HL-60/S4 treated with phorbol 12-myristate 13-acetate at 8.2 ng/mL for 4 days and 3 days (cell line): Measurements from ENCODE around the gene PROB1.
"Not testable (repeated sequence)": the region's sequence is repeated elsewhere in the genome, so short reads cannot be mapped to it uniquely, and the experiment has no call there.

Experiments used
- in situ Hi-C: fragments of 300-500 bp; cut with MboI; formaldehyde crosslinking; loops from 2 replicates; pipeline ENCODE4 v1.15.0; 2022; ENCODE audit warnings: low sequenced_read_pairs

PROB1 gene

GRCh38 chr5:139381837-139382761 is 12.8 kb downstream of the PROB1 start:
- in situ Hi-C loops = no loop called here

GRCh38 chr5:139379626-139380449 is 15.1 kb downstream of the PROB1 start:
- in situ Hi-C loops = no loop called here

GRCh38 chr5:139378941-139379361 is 16.0 kb downstream of the PROB1 start:
- in situ Hi-C loops = no loop called here

- in situ Hi-C loops = no loop called here
These were observed 16.6 kb downstream of the PROB1 start for GRCh38 chr5:139378101-139378825.

- in situ Hi-C loops = no loop called here
These were observed 17.7 kb downstream of the PROB1 start for GRCh38 chr5:139377226-139377625.

GRCh38 chr5:139376364-139376763 is 18.5 kb downstream of the PROB1 start:
- in situ Hi-C loops = no loop called here

GRCh38 chr5:139374909-139375308 is 20.0 kb downstream of the PROB1 start:
- in situ Hi-C loops = no loop called here

GRCh38 chr5:139371482-139372435 is 23.1 kb downstream of the PROB1 start:
- in situ Hi-C loops = no loop called here

GRCh38 chr5:139369181-139369580 is 25.7 kb downstream of the PROB1 start:
- in situ Hi-C loops = no loop called here

- in situ Hi-C loops = no loop called here
These were observed 26.3 kb downstream of the PROB1 start for GRCh38 chr5:139368613-139369012.

GRCh38 chr5:139364466-139364865 is 30.4 kb downstream of the PROB1 start:
- in situ Hi-C loops = no loop called here

- in situ Hi-C loops = no loop called here
These were observed 31.0 kb downstream of the PROB1 start for GRCh38 chr5:139363937-139364336.

GRCh38 chr5:139361835-139362429 is 33.0 kb downstream of the PROB1 start:
- in situ Hi-C loops = no loop called here

- in situ Hi-C loops = no loop called here
These were observed 34.5 kb downstream of the PROB1 start for GRCh38 chr5:139360384-139360783.

GRCh38 chr5:139358064-139358463 is 36.8 kb downstream of the PROB1 start:
- in situ Hi-C loops = no loop called here

GRCh38 chr5:139355900-139356299 is 39.0 kb downstream of the PROB1 start:
- in situ Hi-C loops = not testable (repeated sequence)

- in situ Hi-C loops = no loop called here
These were observed 40.7 kb downstream of the PROB1 start for GRCh38 chr5:139354186-139354585.

- in situ Hi-C loops = not testable (repeated sequence)
These were observed 47.0 kb downstream of the PROB1 start for GRCh38 chr5:139347863-139348262.

- in situ Hi-C loops = not testable (repeated sequence)
These were observed 49.5 kb downstream of the PROB1 start for GRCh38 chr5:139345442-139345841.

GRCh38 chr5:139344177-139344576 is 50.7 kb downstream of the PROB1 start:
- in situ Hi-C loops = no loop called here
